GM20431 (cell line): Measurements from ENCODE around the gene APPL2.

Experiments
- in situ Hi-C: fragments of 300-500 bp; cut with MseI, MboI; formaldehyde crosslinking; loops from one replicate; pipeline ENCODE4 v1.15.0; 2020; ENCODE audit warnings: low sequenced_read_pairs; ENCODE audit not compliant: unreplicated experiment

APPL2 gene

GRCh38 chr12:105157606-105158005 lies 78.4 kb downstream of the APPL2 start:
- in situ Hi-C loops: no loop called here

- in situ Hi-C loops: no loop called here
Measured at GRCh38 chr12:105156260-105156659, 79.7 kb downstream of the APPL2 start.

- in situ Hi-C loops: no loop called here
Measured at GRCh38 chr12:105142259-105142658, 93.7 kb downstream of the APPL2 start.

DNA sequence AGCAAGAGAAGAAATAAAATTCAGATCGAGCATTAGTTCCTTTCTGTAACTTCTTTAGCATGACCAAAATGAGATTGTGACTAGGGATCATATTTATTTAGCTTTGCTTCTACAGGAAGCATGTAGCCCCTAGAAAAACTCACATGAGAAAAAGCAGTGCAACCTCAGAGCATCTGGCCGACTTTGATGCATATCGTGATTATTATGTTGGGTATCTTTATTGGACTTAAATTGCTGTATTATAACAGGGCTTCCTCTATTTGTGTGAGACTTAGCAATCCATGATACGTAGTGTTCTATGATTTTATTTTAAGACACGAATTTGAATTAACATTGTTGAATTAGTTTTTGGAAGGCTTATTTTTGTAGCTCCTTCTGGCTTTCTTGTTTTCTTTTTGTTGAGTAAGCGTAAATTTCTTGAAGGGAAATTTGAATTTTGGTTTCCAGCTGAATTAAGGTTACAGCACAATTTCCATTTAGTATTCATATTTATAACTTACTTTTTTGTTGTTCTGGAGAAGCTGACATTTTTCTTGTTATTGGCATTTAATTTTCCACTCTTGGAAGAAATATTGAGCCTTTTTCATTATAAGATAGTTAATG lies 94.6 kb downstream of the APPL2 start:
- in situ Hi-C loops: no loop called here

- in situ Hi-C loops: no loop called here
Measured at GRCh38 chr12:105138248-105138647, 97.7 kb downstream of the APPL2 start.
